NT2/D1 (cell line): ENCODE results near the gene LRP11.
"Not testable (repeated sequence)": the region's sequence is repeated elsewhere in the genome, so short reads cannot be mapped to it uniquely, and the experiment has no call there.

Source experiments
- SUZ12 ChIP-seq: IDR thresholded peaks from 2 replicates; pipeline ENCODE4 v1.6.1; 2011; ENCODE audit not compliant: insufficient read length, insufficient read depth; ENCODE audit errors: extremely low read depth
- YY1 ChIP-seq: IDR thresholded peaks from 2 replicates; pipeline ENCODE4 v1.6.1; 2011; ENCODE audit not compliant: insufficient read length, insufficient read depth

DNA sequence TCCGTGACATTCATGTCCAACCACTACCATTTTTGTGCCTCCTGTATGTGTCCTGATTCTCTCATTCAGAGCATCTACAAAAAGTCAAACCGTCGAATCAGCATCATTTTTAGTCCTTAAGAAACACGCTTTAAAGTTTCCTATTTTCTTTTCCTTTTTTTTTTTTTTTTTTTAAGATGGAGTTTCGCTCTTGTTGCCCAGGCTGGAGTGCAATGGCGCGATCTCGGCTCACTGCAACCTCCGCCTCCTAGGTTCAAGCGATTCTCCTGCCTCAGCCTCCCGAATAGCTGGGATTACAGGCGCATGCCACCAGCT, 1.8 kb downstream of the LRP11 start:
- not testable (repeated sequence) for TF ChIP-seq YY1, SUZ12
